Measurements from ENCODE around the gene SLC38A1.

DNA sequence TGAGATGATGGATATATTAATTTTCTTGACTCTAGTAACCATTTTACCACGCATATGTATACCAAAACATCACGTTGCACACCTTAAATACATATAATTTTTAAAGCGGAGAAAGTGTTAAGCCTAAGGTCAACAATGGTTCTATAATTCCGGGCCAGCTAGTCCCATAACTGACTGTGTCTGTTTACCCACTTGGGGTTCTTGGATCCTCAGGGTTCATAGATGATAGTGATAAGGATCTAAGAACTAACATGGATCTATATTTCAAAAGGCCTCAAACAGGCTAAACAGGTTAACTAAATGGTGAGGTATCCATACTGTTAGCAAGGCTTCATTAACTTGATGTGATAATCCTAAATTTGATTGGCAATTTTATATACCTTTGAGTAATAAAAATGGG, 9.8 kb downstream of the SLC38A1 start:
- TF ChIP-seq, protein P1, sequence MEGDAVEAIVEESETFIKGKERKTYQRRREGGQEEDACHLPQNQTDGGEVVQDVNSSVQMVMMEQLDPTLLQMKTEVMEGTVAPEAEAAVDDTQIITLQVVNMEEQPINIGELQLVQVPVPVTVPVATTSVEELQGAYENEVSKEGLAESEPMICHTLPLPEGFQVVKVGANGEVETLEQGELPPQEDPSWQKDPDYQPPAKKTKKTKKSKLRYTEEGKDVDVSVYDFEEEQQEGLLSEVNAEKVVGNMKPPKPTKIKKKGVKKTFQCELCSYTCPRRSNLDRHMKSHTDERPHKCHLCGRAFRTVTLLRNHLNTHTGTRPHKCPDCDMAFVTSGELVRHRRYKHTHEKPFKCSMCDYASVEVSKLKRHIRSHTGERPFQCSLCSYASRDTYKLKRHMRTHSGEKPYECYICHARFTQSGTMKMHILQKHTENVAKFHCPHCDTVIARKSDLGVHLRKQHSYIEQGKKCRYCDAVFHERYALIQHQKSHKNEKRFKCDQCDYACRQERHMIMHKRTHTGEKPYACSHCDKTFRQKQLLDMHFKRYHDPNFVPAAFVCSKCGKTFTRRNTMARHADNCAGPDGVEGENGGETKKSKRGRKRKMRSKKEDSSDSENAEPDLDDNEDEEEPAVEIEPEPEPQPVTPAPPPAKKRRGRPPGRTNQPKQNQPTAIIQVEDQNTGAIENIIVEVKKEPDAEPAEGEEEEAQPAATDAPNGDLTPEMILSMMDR (IDR thresholded peaks at IDR 0.05 in 8 of 11, conservative IDR thresholded peaks at IDR 0.05 in 3 of 11): no peak
- TF ChIP-seq POLR2A (IDR thresholded peaks at IDR 0.05) (no peak), POLR2AphosphoS5 (IDR thresholded peaks at IDR 0.05) (no peak)
